Trophoblast cell (in vitro differentiated cells and primary cell): Measurements from ENCODE around the gene ASS1.

ENCODE experiments used
- DNase-seq, 2 donors: peaks; one replicate each; pipeline ENCODE4 v3.0.0-alpha.2; 2016
- H2AFZ ChIP-seq: 2 replicates; pipeline ENCODE4 v1.6.1; 2013; ENCODE audit warnings: low read length, moderate library complexity, mild to moderate bottlenecking; ENCODE audit not compliant: insufficient read depth, poor library complexity
- H2AK5ac ChIP-seq: 2 replicates; pipeline ENCODE4 v1.6.1; 2013; ENCODE audit warnings: mild to moderate bottlenecking, low read length
- H2BK120ac ChIP-seq: 2 replicates; pipeline ENCODE4 v1.6.1; 2013; ENCODE audit warnings: low read length, mild to moderate bottlenecking, moderate library complexity; ENCODE audit not compliant: insufficient read depth, poor library complexity
- H2BK12ac ChIP-seq: 2 replicates; pipeline ENCODE4 v1.6.1; 2013; ENCODE audit warnings: mild to moderate bottlenecking, low read length, moderate library complexity
- H2BK5ac ChIP-seq: 2 replicates; pipeline ENCODE4 v1.6.1; 2013; ENCODE audit warnings: low read length, low read depth, moderate library complexity, mild to moderate bottlenecking; ENCODE audit not compliant: poor library complexity
- H3K14ac ChIP-seq: 2 replicates; pipeline ENCODE4 v1.6.1; 2013; ENCODE audit warnings: mild to moderate bottlenecking, low read length
- H3K18ac ChIP-seq: 2 replicates; pipeline ENCODE4 v1.6.1; 2013; ENCODE audit warnings: mild to moderate bottlenecking, low read length
- H3K23ac ChIP-seq: 2 replicates; pipeline ENCODE4 v1.6.1; 2013; ENCODE audit warnings: low read length
- H3K27ac ChIP-seq: 2 replicates; pipeline ENCODE4 v1.5.1; 2013; ENCODE audit warnings: low read depth, mild to moderate bottlenecking, inconsistent platforms, low read length, moderate library complexity
- H3K27me3 ChIP-seq: 2 replicates; pipeline ENCODE4 v1.6.1; 2013; ENCODE audit warnings: inconsistent platforms, mild to moderate bottlenecking, low read length, moderate library complexity; ENCODE audit not compliant: insufficient read depth
- H3K36me3 ChIP-seq, 2 experiments: 1 replicate in 1 of 2; 2 replicates in 1 of 2; pipeline ENCODE4 v1.6.1; 2013; ENCODE audit warnings: low read length in 2 of 2, mild to moderate bottlenecking in 2 of 2, moderate library complexity in 1 of 2; ENCODE audit not compliant: insufficient read depth in 2 of 2, control insufficient read depth in 1 of 2
- H3K4ac ChIP-seq: 2 replicates; pipeline ENCODE4 v1.6.1; 2013; ENCODE audit warnings: low read depth, mild to moderate bottlenecking, low read length, moderate library complexity
- H3K4me1 ChIP-seq, 2 experiments: 1 replicate in 1 of 2; 2 replicates in 1 of 2; pipeline ENCODE4 v1.6.1; 2013; ENCODE audit warnings: low read length in 2 of 2, mild to moderate bottlenecking in 2 of 2, moderate library complexity in 1 of 2; ENCODE audit not compliant: insufficient read depth in 2 of 2, control insufficient read depth in 1 of 2
- H3K4me2 ChIP-seq: 2 replicates; pipeline ENCODE4 v1.6.1; 2013; ENCODE audit warnings: inconsistent platforms, mild to moderate bottlenecking, low read length, moderate library complexity
- H3K4me3 ChIP-seq: 2 replicates; pipeline ENCODE4 v1.5.1; 2013; ENCODE audit warnings: mild to moderate bottlenecking, low read depth, low read length, inconsistent platforms
- H3K79me1 ChIP-seq: one replicate; pipeline ENCODE4 v1.6.1; 2013; ENCODE audit warnings: low read length
- H3K79me2 ChIP-seq: 2 replicates; pipeline ENCODE4 v1.6.1; 2013; ENCODE audit warnings: low read length, mild to moderate bottlenecking; ENCODE audit not compliant: control insufficient read depth, insufficient read depth, poor library complexity
- H3K9ac ChIP-seq: 2 replicates; pipeline ENCODE4 v1.6.1; 2013; ENCODE audit warnings: mild to moderate bottlenecking, low read length
- H3K9me3 ChIP-seq: 2 replicates; pipeline ENCODE4 v1.6.1; 2013; ENCODE audit warnings: low read depth, mild to moderate bottlenecking, control low read depth, inconsistent platforms, low read length; ENCODE audit not compliant: insufficient read depth
- H4K12ac ChIP-seq: 2 replicates; pipeline ENCODE4 v1.6.1; 2013; ENCODE audit warnings: low read depth, mild to moderate bottlenecking, low read length, moderate library complexity
- H4K8ac ChIP-seq: 2 replicates; pipeline ENCODE4 v1.6.1; 2013; ENCODE audit warnings: low read depth, mild to moderate bottlenecking, low read length, moderate library complexity
- H4K91ac ChIP-seq: one replicate; pipeline ENCODE4 v1.6.1; 2013; ENCODE audit warnings: low read depth, mild to moderate bottlenecking, low read length, moderate library complexity
- WGBS: extraction: QIAGEN DNeasy Blood & Tissue Kit; methylation state at CpG from one replicate; pipeline ENCODE4 v1.1.7; 2013; ENCODE audit warnings: missing lambda C conversion rate; ENCODE audit not compliant: insufficient read length, insufficient coverage; ENCODE audit errors: extremely low coverage; 5-methylcytosine and 5-hydroxymethylcytosine counted together

ASS1 gene

DNA sequence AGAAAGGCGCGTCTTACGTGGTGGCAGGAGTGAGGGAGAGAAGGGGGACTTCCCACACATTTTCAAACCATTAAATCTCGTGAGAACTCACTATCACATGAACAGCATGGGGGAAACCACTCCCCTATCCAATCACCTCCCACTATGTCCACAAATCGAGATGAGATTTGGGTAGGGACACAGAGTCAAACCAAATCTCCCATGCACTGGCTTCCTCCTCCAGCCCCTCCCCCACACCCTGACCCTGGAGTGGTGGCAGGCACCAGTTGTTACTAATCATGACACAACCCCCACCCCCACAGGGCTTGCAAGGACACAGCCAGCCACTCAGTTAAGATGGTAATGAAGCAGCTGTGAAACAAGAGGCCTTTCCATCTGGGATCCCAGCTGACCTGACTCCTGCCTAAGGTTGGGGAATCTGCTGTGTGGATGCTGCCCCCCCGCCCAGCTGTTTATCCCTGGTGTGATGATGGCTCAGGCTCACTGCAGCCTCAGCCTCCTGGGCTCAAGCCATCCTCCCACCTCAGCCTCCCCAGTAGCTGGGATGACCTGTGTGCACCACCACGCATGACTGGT is 77.6 kb downstream of the ASS1 start:
- H2BK12ac ChIP-seq = no peak overlapping the region

DNA sequence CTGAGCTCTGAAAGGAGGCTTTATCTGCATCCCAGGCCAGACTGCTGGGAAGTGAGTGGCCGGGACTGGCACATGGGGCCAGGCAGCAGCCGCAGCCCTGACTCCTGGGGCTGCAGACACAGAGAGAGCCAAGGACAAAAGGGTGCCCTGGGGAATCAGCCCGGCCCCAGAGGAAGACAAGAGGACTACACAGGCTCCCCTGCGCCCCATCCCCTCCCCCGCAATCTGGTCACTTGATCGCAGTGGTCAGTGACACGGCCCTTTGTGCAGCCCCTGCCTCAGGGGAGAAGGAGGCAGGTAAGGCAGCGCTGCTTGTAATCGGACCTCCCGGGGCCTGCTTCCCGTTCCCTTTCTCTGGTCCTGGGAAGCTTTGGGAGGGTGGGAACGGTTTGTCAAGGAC is 79.2 kb downstream of the ASS1 start:
- no peaks in the 10 kb centered on the region for H3K9me3 ChIP-seq
- peaks cover 0 to 4% of the 10 kb centered on the region in 2 experiments for H3K4me1 ChIP-seq

More for the DNA sequence above, 77.6 kb downstream of the ASS1 start:
- H3K18ac ChIP-seq = no peak overlapping the region
- no peak overlapping the region for H3K9ac ChIP-seq
- no peak overlapping the region for H3K4me2 ChIP-seq
- H2BK5ac ChIP-seq = no peak overlapping the region
- no peaks in the 10 kb centered on the region for H3K36me3 ChIP-seq
- no peak overlapping the region for H3K4me3 ChIP-seq
- no peak overlapping the region for H4K91ac ChIP-seq
- H3K27ac ChIP-seq = no peak overlapping the region
- H4K12ac ChIP-seq = no peak overlapping the region
- no CpG with 5 or more reads among the region's 7 CpGs for WGBS
- peaks cover 0 to 4% of the 10 kb centered on the region in 2 experiments for H3K4me1 ChIP-seq
- H3K9me3 ChIP-seq = no peaks in the 10 kb centered on the region
- H3K4ac ChIP-seq = no peak overlapping the region
- H3K27me3 ChIP-seq = no peaks in the 10 kb centered on the region
- no peak overlapping the region for H3K14ac ChIP-seq
- no peak overlapping the region for H2AK5ac ChIP-seq
- H2BK120ac ChIP-seq = no peak overlapping the region
- no peaks in the 10 kb centered on the region for H3K79me1 ChIP-seq
- H3K23ac ChIP-seq = no peak overlapping the region
- no peak overlapping the region for H2AFZ ChIP-seq
- DNase-seq = no peak
- no peaks in the 10 kb centered on the region for H3K79me2 ChIP-seq
- no peak overlapping the region for H4K8ac ChIP-seq

DNA sequence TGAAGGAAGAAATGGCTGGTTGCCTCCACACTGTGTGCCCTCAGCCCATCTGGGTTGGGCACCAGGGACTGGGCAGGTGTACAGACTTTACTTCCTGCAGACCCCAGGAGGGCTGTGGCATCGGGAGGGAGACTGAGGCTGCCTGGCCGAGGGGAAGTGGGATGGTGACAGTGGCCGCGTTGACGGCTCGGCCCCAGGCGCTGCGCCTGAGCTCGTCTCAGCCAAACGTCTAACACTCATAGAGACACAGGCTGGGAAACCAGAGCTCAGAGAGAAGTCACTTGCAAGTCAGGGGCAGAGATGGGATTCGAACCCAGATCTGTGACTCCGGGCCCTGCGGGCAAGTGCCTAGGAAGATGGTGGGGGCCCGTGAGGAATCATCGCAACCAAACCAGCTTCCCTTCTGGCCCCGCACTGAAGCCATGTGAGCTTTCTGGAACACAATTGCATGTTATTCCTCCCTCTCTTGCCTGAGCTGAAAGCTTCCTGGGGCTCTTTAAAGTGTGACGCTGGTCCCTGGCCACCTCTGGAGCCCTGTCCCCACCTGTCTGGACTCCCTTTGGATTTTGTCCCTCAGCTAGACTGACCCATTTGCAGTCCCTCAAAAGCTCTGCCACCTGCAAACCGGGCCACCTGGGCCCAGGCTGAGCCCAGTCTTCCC is 81.6 kb downstream of the ASS1 start:
- Histone ChIP-seq H3K27ac (no peak overlapping the region), H2BK5ac (no peak overlapping the region), H3K79me2 (no peaks in the 10 kb centered on the region), H4K8ac (no peak overlapping the region), H3K4me1 (peaks cover 0 to 4% of the 10 kb centered on the region in 2 experiments), H3K4ac (no peak overlapping the region), H2AK5ac (no peak overlapping the region), H2BK12ac (no peak overlapping the region), H2BK120ac (no peak overlapping the region), H3K4me2 (no peak overlapping the region), H4K12ac (no peak overlapping the region), H2AFZ (no peak overlapping the region), H3K4me3 (no peak overlapping the region), H3K27me3 (no peaks in the 10 kb centered on the region), H3K14ac (no peak overlapping the region), H3K23ac (no peak overlapping the region), H3K79me1 (no peaks in the 10 kb centered on the region), H3K9ac (no peak overlapping the region), H3K9me3 (no peaks in the 10 kb centered on the region), H4K91ac (no peak overlapping the region), H3K36me3 (no peaks in the 10 kb centered on the region), H3K18ac (no peak overlapping the region)
- DNase-seq = no peak
- WGBS = no CpG with 5 or more reads among the region's 18 CpGs

More for the DNA sequence above, 79.2 kb downstream of the ASS1 start:
- no peak for DNase-seq
- no peak overlapping the region for H2BK5ac ChIP-seq
- no peak overlapping the region for H3K4ac ChIP-seq
- no peak overlapping the region for H2AK5ac ChIP-seq
- H4K12ac ChIP-seq = no peak overlapping the region
- H3K14ac ChIP-seq = no peak overlapping the region
- H3K27ac ChIP-seq = no peak overlapping the region
- no peak overlapping the region for H3K9ac ChIP-seq
- H3K36me3 ChIP-seq = no peaks in the 10 kb centered on the region
- H3K4me3 ChIP-seq = no peak overlapping the region
- no peak overlapping the region for H3K23ac ChIP-seq
- no peaks in the 10 kb centered on the region for H3K27me3 ChIP-seq
- H4K8ac ChIP-seq = no peak overlapping the region
- no peak overlapping the region for H3K4me2 ChIP-seq
- H2BK120ac ChIP-seq = no peak overlapping the region
- H2BK12ac ChIP-seq = no peak overlapping the region
- H3K79me2 ChIP-seq = no peaks in the 10 kb centered on the region
- no peak overlapping the region for H2AFZ ChIP-seq
- H4K91ac ChIP-seq = no peak overlapping the region
- H3K79me1 ChIP-seq = no peaks in the 10 kb centered on the region
- no peak overlapping the region for H3K18ac ChIP-seq
- no CpG with 5 or more reads among the region's 12 CpGs for WGBS

DNA sequence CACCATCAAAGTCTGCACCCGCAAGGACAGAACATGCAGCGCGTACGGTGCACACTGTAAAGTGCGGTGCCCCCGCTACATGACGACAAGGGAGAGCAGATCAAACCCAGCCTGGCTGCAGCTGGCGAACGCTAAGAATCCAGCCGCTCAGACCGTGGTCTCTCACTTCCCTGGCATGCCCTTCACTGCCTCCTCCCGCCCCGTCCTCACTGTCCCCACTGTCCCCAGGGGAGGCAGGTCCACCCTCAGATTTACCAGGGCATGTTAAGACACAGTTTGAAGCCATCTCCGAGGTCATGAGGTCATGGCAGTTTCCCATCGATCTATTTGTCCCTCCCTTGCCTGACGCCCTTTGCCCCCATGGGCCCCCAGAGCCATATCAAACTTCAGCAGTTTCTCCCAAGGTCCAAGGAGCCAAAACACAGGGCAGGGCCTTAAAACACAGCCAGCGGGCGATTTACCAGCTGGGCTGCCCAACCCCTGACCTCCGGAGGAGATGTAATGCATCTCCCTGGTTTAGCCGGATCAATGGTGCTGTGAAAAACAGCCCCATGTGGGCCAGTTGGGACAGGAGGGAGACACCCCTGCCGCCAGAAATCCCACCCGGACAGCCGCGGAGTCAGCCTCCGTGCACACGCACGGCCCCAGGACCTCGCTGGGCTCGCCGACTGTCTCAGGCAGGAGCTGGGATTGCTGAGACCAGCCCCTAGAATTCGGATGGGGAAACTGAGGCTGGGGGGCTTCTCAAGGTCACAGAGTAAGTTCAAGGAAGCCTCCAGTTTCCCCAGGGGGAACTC is 82.3 kb downstream of the ASS1 start:
- Histone ChIP-seq H3K4me1 (peaks cover 0 to 4% of the 10 kb centered on the region in 2 experiments), H3K9me3 (no peaks in the 10 kb centered on the region)

More for the DNA sequence above, 82.3 kb downstream of the ASS1 start:
- Histone ChIP-seq H3K27me3 (no peaks in the 10 kb centered on the region), H2BK12ac (no peak overlapping the region), H3K27ac (no peak overlapping the region), H4K8ac (no peak overlapping the region), H3K79me2 (no peaks in the 10 kb centered on the region), H3K79me1 (no peaks in the 10 kb centered on the region), H3K18ac (no peak overlapping the region), H3K4me3 (no peak overlapping the region), H2AFZ (no peak overlapping the region), H3K23ac (no peak overlapping the region), H2BK120ac (no peak overlapping the region), H3K9ac (no peak overlapping the region), H2BK5ac (no peak overlapping the region), H4K91ac (no peak overlapping the region), H2AK5ac (no peak overlapping the region), H3K4me2 (no peak overlapping the region), H3K4ac (no peak overlapping the region), H3K36me3 (no peaks in the 10 kb centered on the region), H4K12ac (no peak overlapping the region), H3K14ac (no peak overlapping the region)
- whole genome bisulfite sequencing = no CpG with 5 or more reads among the region's 31 CpGs
- no peak for DNase-seq
